Lung (tissue), 12 donors: ENCODE measurements around the gene ANKRD31. TPM values are rescaled to one million over a fixed set of nuclear protein-coding genes. Genes with fewer than 3 reads are reported as not detected.

Experiments
- ATAC-seq: fragments of 200-7000 bp; cut with Tn5 transposase; one replicate; pipeline ENCODE4 v1.9.1; 2020; ENCODE audit warnings: moderate number of reproducible peaks; ENCODE audit not compliant: insufficient read depth, low FRiP score
- DNase-seq, 3 donors: peaks; one replicate each; pipeline ENCODE4 v3.0.0-alpha.2; 2013 to 2017
- H3K27ac ChIP-seq, 2 donors: one replicate each; pipeline ENCODE4 v1.5.1; 2013; ENCODE audit warnings: mild to moderate bottlenecking in 2 of 2, moderate library complexity in 2 of 2, control low read depth in 1 of 2, inconsistent platforms in 1 of 2, low read depth in 1 of 2, low read length in 1 of 2
- H3K27me3 ChIP-seq, 3 donors: one replicate each; pipeline ENCODE4 v1.5.1; 2013; ENCODE audit warnings: low read length in 2 of 3; ENCODE audit not compliant: control insufficient read depth in 3 of 3, insufficient read depth in 3 of 3
- H3K36me3 ChIP-seq, 4 donors: one replicate each; pipeline ENCODE4 v1.5.1; 2013; ENCODE audit warnings: low read length in 4 of 4, mild to moderate bottlenecking in 1 of 4, moderate library complexity in 1 of 4; ENCODE audit not compliant: control insufficient read depth in 4 of 4, insufficient read depth in 4 of 4
- H3K4me1 ChIP-seq, 5 donors: one replicate each; pipeline ENCODE4 v1.5.1; 2013; ENCODE audit warnings: low read length in 5 of 5, mild to moderate bottlenecking in 2 of 5, moderate library complexity in 1 of 5; ENCODE audit not compliant: control insufficient read depth in 5 of 5, insufficient read depth in 5 of 5
- H3K4me3 ChIP-seq: one replicate; pipeline ENCODE4 v1.5.1; 2013; ENCODE audit warnings: mild to moderate bottlenecking, control low read depth, moderate library complexity
- H3K9ac ChIP-seq, 2 donors: one replicate each; pipeline ENCODE4 v1.5.1; 2013; ENCODE audit warnings: low read length in 2 of 2, control low read depth in 1 of 2; ENCODE audit not compliant: insufficient read depth in 1 of 2
- H3K9me3 ChIP-seq, 4 donors: one replicate each; pipeline ENCODE4 v1.5.1; 2013; ENCODE audit warnings: low read length in 3 of 4, mild to moderate bottlenecking in 1 of 4, moderate library complexity in 1 of 4; ENCODE audit not compliant: control insufficient read depth in 4 of 4, insufficient read depth in 3 of 4
- CTCF ChIP-seq: IDR thresholded peaks from 2 replicates; pipeline ENCODE4 v1.5.1; 2012; ENCODE audit warnings: mild to moderate bottlenecking; ENCODE audit errors: control extremely low read depth, extremely low read depth
- WGBS, 2 donors: extraction: QIAGEN DNeasy Blood & Tissue Kit; methylation state at CpG; one replicate each; pipeline ENCODE4 v1.1.7; 2013; 5-methylcytosine and 5-hydroxymethylcytosine counted together
- polyA plus RNA-seq, 2 donors: library from polyadenylated mRNA; stranded (reverse); fragments of 200-250 nt; gene quantifications; one replicate each; pipeline ENCODE4 v1.2.1, GENCODE V29; 2013
- total RNA-seq, 2 donors: library from RNA; depleted of rRNA in 1 of 2; stranded (reverse); fragments of >200 nt in 1 of 2; gene quantifications; one replicate each; pipeline ENCODE4 v1.2.1, GENCODE V29; 2014 to 2021
- donor health status: control.
- donor health status: control.
- donor health status: Bipolar disorder and iron deficiency.
- donor health status: healthy.
- donor health status: DM: yes; HTN: yes; CAD: no.

ANKRD31 gene
- total and polyA plus RNA-seq, 4 donors, result 0.06 to 0.51 (median 0.16) TPM

GRCh38 chr5:75047356-75047755, 189.3 kb downstream of the ANKRD31 start:
- H3K36me3 ChIP-seq, result no peaks in the 10 kb centered on the region
- no peak overlapping the region for H3K9ac ChIP-seq
- no peak for DNase-seq
- H3K4me3 ChIP-seq, result no peak overlapping the region
- H3K4me1 ChIP-seq, result peaks cover 0 to 7% (median 0%) of the 10 kb centered on the region in 5 donors
- TF ChIP-seq CTCF, result no peak
- no peak overlapping the region for H3K27ac ChIP-seq
- H3K27me3 ChIP-seq, result peaks cover 0 to 3% (median 0%) of the 10 kb centered on the region in 3 donors
- no peak for ATAC-seq
- peaks cover 0 to 3% (median 0%) of the 10 kb centered on the region in 4 donors for H3K9me3 ChIP-seq

- WGBS, 2 donors, result 73 to 85% methylated on average over 10 of the region's 10 CpGs
- H3K27ac ChIP-seq, result no peak overlapping the region
- H3K27me3 ChIP-seq, result peaks cover 0 to 3% (median 0%) of the 10 kb centered on the region in 3 donors
- TF ChIP-seq CTCF, result no peak
- peak in 1 of 3 donors; percentile 28 for DNase-seq
- peaks cover 0 to 4% (median 0%) of the 10 kb centered on the region in 5 donors for H3K4me1 ChIP-seq
- no peak for ATAC-seq
- peaks cover 0 to 3% (median 0%) of the 10 kb centered on the region in 4 donors for H3K9me3 ChIP-seq
- H3K4me3 ChIP-seq, result no peak overlapping the region
- no peak overlapping the region for H3K9ac ChIP-seq
- no peaks in the 10 kb centered on the region for H3K36me3 ChIP-seq
Observed at GRCh38 chr5:75046366-75047142, 190.1 kb downstream of the ANKRD31 start.

GRCh38 chr5:75045071-75045470, 191.6 kb downstream of the ANKRD31 start:
- 86 to 91% methylated on average over 2 of the region's 2 CpGs for WGBS, 2 donors
- Histone ChIP-seq H3K9ac (no peak overlapping the region), H3K9me3 (peaks cover 0 to 2% (median 0%) of the 10 kb centered on the region in 4 donors), H3K36me3 (no peaks in the 10 kb centered on the region), H3K4me3 (no peak overlapping the region), H3K27ac (no peak overlapping the region), H3K4me1 (peaks cover 0 to 4% (median 0%) of the 10 kb centered on the region in 5 donors), H3K27me3 (no peaks in the 10 kb centered on the region)
- TF ChIP-seq CTCF, result no peak
- no peak for DNase-seq
- no peak for ATAC-seq

DNA sequence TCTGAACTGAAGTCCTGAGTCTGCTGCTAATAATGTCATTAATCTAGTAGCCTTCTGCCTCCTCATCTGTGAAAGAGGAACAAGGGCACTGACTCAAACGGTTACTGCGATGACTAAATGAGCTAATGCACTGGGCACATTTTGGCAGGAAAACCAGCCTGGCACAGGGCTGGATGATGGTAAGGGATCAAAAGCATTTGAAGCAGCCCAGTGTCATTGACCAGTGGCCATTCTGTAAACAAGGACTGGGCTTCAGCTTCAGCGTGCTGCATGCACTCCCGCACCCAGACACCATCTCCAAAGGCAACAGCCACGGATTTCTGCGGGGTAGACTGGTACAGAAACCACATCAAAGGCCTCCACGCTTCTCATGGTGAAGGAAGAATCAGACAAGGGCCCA, 192.3 kb downstream of the ANKRD31 start:
- no peaks in the 10 kb centered on the region for H3K27me3 ChIP-seq
- DNase-seq, result no peak
- no peak overlapping the region for H3K27ac ChIP-seq
- no peak for ATAC-seq
- no peak overlapping the region for H3K9ac ChIP-seq
- H3K4me3 ChIP-seq, result no peak overlapping the region
- H3K4me1 ChIP-seq, result peaks cover 0 to 2% (median 0%) of the 10 kb centered on the region in 5 donors
- WGBS, 2 donors, result 73 to 78% methylated on average over 7 of the region's 7 CpGs
- no peaks in the 10 kb centered on the region for H3K9me3 ChIP-seq
- H3K36me3 ChIP-seq, result no peaks in the 10 kb centered on the region
- no peak for TF ChIP-seq CTCF
